Spinal cord (tissue), 10 donors: ENCODE measurements around the gene CEP41. TPM values are rescaled to one million over a fixed set of nuclear protein-coding genes. Genes with fewer than 3 reads are reported as not detected.

Experiments used
- DNase-seq, 6 donors: peaks; one replicate each; pipeline versions ENCODE4 v3.0.0 to v3.0.0-alpha.2; 2013 to 2015; ENCODE audit warnings: low spot score in 6 of 6, low read depth in 4 of 6
- H3K27ac ChIP-seq: one replicate; pipeline ENCODE4 v1.5.1; 2013; ENCODE audit warnings: low read depth, low read length, control low read depth
- H3K27me3 ChIP-seq: one replicate; pipeline ENCODE4 v1.6.1; 2013; ENCODE audit warnings: low read length; ENCODE audit not compliant: control insufficient read depth, insufficient read depth
- H3K36me3 ChIP-seq: one replicate; pipeline ENCODE4 v1.6.1; 2013; ENCODE audit warnings: low read length; ENCODE audit not compliant: control insufficient read depth, insufficient read depth
- H3K4me1 ChIP-seq: one replicate; pipeline ENCODE4 v1.6.1; 2013; ENCODE audit warnings: low read length; ENCODE audit not compliant: control insufficient read depth, insufficient read depth
- H3K4me3 ChIP-seq: one replicate; pipeline ENCODE4 v1.5.1; 2013; ENCODE audit warnings: low read depth, low read length, control low read depth
- H3K9me3 ChIP-seq: one replicate; pipeline ENCODE4 v1.6.1; 2013; ENCODE audit warnings: low read length; ENCODE audit not compliant: control insufficient read depth, insufficient read depth
- WGBS: methylation state at CpG from one replicate; pipeline ENCODE4 v1.1.5; 2013; ENCODE audit warnings: missing lambda C conversion rate; ENCODE audit not compliant: insufficient coverage; 5-methylcytosine and 5-hydroxymethylcytosine counted together
- polyA plus RNA-seq, 2 donors: library from polyadenylated mRNA; unstranded; fragments of 120-200 nt; gene quantifications; one replicate each; pipeline ENCODE4 v1.2.1, GENCODE V29; 2013; ENCODE audit not compliant: insufficient read length in 2 of 2
- total RNA-seq, 2 donors: library from RNA; depleted of rRNA in 1 of 2; stranded (reverse); fragments of 120-200 nt in 1 of 2; fragments of >200 nt in 1 of 2; gene quantifications; one replicate each; pipeline versions ENCODE4 v1.2.3 to v1.2.4, GENCODE V29; 2013 to 2014
- donor health status: healthy.

Gene CEP41
- total and polyA plus RNA-seq, 4 donors: 12.5 to 27.9 (median 19.7) TPM

DNA sequence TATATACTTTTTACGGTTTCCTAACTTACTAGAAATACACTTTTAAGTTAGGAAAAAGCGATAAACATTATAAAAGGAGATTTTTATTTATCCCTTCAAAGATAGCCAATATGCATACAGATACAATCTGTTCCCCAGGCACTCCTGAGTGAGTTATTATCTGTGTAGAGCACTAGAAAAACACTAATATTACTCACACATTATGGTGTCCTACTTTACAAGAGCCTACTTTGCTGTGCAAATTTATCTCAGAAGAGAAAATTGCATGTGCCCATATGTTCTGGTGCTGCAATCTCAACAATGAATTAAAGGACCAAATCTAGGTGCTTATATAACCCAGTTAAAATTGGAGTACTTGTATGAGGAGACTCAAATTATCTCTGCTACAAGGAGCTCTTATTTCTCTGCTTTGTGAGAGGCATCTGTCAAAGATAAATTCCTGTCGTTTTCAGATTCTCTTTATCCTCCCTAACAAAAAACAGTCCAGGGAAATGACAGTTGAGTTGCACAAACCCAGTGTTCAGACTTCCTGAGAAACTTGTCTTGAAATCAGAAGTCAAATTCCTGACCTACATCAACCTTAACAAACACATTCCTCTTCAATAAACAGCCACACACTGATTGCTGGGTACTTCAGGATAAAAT is 31.6 kb downstream of the CEP41 start:
- H3K36me3 ChIP-seq: peaks cover 3% of the 10 kb centered on the region
- no peaks in the 10 kb centered on the region for H3K27me3 ChIP-seq
- no peaks in the 10 kb centered on the region for H3K9me3 ChIP-seq
- H3K4me1 ChIP-seq: no peaks in the 10 kb centered on the region
- DNase-seq: peak in 1 of 6 donors; percentile 32
- no CpG with 5 or more reads among the region's 3 CpGs for WGBS
- H3K27ac ChIP-seq: no peak overlapping the region
- H3K4me3 ChIP-seq: no peak overlapping the region

DNA sequence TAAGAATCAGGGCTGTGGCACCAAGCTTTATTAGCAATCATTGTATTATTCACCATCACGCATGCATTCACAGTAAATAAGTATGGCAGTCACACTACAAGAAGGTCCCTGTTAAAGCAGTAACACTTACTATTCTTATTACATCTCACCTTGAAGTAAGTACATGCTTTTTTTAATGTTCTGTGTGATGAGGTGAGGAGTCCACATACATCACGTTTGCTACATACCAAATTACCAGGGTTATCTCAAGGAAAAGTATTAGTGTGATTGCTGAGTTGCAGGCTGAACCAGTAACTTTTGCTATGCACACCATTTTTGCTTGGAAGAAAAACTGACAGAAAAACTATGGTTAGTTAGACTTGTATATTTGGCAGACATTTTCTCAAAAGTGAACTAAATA is 35.8 kb downstream of the CEP41 start:
- Histone ChIP-seq H3K27ac (no peak overlapping the region), H3K9me3 (no peaks in the 10 kb centered on the region), H3K4me3 (no peak overlapping the region), H3K4me1 (no peaks in the 10 kb centered on the region), H3K27me3 (no peaks in the 10 kb centered on the region), H3K36me3 (peaks cover under 1% of the 10 kb centered on the region)
- 80% methylated on average over 1 of the region's 2 CpGs for WGBS
- no peak for DNase-seq

DNA sequence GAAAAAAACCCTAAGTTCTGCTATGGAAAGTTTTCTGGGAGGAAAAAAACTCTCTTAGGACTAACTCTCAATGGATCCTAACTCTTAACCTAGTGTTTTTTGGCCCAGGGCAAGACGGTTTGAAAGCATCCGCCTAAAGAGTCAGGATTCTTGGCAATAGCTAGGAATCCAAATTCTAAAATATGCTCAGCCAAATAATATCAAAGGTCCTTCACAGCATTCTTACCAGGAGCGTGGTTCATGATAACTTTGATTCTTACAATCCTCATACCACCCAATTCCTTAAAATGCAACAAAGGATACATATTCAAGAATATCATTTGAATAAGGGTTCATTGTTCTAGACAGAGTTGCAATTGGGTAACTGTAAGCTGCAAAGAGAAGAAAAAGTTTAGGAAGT is 39.2 kb downstream of the CEP41 start:
- H3K27ac ChIP-seq: no peak overlapping the region
- DNase-seq: no peak
- H3K9me3 ChIP-seq: no peaks in the 10 kb centered on the region
- H3K4me3 ChIP-seq: no peak overlapping the region
- peaks cover 3% of the 10 kb centered on the region for H3K36me3 ChIP-seq
- 100% methylated on average over 1 of the region's 3 CpGs for WGBS
- H3K4me1 ChIP-seq: peaks cover 6% of the 10 kb centered on the region
- H3K27me3 ChIP-seq: no peaks in the 10 kb centered on the region

DNA sequence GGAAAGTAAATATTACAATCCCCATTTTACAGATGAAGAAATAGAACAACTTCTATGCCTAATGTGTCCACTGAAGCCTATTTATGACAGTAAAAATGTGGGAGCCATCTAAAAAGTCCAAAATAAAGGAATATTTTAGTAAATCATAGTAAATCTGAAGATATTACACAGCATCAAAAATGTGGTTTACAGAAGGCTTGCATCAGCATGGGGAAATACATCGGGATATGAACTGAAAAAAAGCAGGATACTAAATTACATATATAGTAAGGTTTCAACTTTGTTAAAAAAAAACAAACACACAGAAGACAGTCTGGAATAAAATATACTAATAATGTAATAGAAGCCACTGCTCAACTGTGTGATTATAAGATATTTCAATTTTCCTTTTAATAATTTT is 39.7 kb downstream of the CEP41 start:
- Histone ChIP-seq H3K4me1 (peaks cover 8% of the 10 kb centered on the region), H3K36me3 (peaks cover 3% of the 10 kb centered on the region), H3K4me3 (no peak overlapping the region), H3K27me3 (no peaks in the 10 kb centered on the region), H3K27ac (peak overlapping the region; percentile 49), H3K9me3 (no peaks in the 10 kb centered on the region)
- WGBS: no CpG with 5 or more reads among the region's 1 CpG
- DNase-seq: no peak

DNA sequence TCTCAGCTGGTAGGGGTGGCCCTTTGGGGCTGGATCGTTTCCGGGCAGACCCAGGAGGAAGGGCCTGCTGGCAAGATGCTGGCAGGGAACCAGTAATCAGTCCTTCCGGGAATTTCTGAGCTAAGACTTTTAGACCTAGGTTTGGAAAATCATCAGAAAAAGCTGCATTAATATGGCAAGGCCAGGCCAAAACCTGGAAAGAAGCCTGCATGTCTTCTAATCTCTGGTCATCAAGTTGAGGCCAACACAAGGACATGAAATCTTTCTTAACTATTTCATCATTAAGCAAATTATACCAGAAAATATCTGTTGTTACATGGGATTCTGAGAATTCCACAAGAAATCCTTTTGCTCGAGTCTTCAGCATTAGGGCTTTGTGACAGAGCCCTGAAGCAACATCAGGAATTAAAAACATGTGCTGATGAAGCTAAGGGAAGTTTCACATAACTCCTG is 40.7 kb downstream of the CEP41 start:
- Histone ChIP-seq H3K27ac (peak overlapping the region; percentile 49), H3K4me3 (no peak overlapping the region), H3K27me3 (no peaks in the 10 kb centered on the region), H3K9me3 (no peaks in the 10 kb centered on the region), H3K4me1 (peaks cover 10% of the 10 kb centered on the region), H3K36me3 (peaks cover 3% of the 10 kb centered on the region)
- DNase-seq: no peak
- 82% methylated on average over 4 of the region's 4 CpGs for WGBS

DNA sequence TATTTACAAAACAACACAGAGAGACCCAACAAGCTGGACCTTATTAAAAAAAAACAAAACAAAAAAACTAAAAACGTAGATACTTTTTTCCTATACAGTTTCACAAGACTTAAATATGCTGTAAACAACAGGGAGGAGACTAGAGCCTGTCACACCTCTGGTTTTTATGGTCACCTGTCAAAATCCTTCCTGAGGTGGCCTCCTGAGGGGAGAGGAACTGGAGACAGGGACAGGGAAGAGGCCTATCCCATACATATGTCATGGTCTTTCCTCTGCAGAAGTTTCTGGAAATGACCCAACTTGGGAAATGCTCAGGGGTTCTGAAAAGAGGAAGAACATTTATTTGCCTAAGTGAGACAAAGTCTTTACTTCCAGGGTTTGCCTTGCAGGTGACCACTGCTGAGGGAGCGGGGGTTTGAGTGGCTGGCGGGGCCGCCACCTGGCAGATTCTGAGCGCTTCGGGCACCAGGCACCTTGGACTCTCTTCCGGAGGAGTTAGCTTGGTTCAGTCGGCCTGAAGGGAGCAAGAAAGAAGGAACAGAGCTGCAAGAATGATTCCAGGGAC is 42.2 kb downstream of the CEP41 start:
- Histone ChIP-seq H3K4me1 (peaks cover 10% of the 10 kb centered on the region), H3K36me3 (peaks cover 3% of the 10 kb centered on the region), H3K27me3 (no peaks in the 10 kb centered on the region), H3K27ac (peak overlapping the region; percentile 1), H3K4me3 (no peak overlapping the region), H3K9me3 (no peaks in the 10 kb centered on the region)
- DNase-seq: no peak
- 92% methylated on average over 7 of the region's 8 CpGs for WGBS

DNA sequence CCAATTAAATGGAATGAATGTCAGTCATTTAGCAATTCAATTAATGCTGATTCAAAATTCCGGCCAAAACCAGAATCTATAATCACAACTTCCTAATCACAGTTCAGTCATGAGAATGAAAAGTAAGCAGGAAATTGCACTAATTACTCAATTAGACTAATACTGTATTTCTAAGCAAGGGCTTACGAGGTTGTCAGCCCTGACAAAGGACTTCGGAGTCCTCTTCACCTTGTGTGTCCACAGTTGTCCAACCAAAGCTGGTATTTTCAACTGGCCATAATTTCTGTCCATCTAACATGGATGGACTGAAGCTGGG is 43.1 kb downstream of the CEP41 start:
- DNase-seq: no peak
- 100% methylated on average over 1 of the region's 3 CpGs for WGBS

DNA sequence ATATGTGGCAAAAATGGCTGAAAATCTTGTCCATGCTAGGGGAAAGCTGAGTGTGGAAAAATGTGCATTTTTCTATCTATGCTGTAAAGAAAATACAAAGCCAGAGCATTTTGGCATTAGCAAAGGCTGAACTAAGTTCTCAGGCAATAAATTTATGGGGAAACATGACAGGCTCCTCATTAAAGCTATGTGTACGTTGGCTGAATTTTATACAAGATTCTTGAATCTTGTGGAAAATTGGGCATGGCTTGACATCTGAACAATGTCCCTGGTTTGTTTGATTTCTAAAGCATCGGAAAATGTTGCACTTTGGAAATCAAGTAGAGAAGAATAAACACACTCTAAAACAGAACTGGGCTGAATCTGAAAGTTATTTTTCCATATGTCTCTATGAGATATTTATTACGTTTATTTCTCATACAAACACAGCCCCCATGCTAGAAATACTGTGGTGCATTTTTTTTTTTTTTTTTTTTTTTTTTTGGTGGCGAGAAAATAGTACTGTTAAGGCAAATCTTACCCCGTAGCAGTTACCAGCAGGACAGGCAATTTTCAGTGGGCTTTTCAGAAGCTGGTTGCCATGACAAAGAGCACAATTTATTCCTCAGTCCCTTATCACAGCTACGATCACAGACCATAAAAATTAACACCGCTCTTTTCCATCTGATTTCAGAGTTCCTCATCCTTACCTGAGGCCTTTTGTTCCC is 43.6 kb downstream of the CEP41 start:
- no peak overlapping the region for H3K4me3 ChIP-seq
- 35% methylated on average over 4 of the region's 7 CpGs for WGBS
- peak overlapping the region; percentile 79 for H3K27ac ChIP-seq
- peak in 2 of 6 donors; percentile 55 to 78 for DNase-seq
- peaks cover 10% of the 10 kb centered on the region for H3K4me1 ChIP-seq
- no peaks in the 10 kb centered on the region for H3K9me3 ChIP-seq
- no peaks in the 10 kb centered on the region for H3K27me3 ChIP-seq
- H3K36me3 ChIP-seq: peaks cover 3% of the 10 kb centered on the region

More for the DNA sequence above, 43.1 kb downstream of the CEP41 start:
- no peak overlapping the region for H3K4me3 ChIP-seq
- no peaks in the 10 kb centered on the region for H3K27me3 ChIP-seq
- H3K4me1 ChIP-seq: peaks cover 10% of the 10 kb centered on the region
- H3K27ac ChIP-seq: peak overlapping the region; percentile 79
- no peaks in the 10 kb centered on the region for H3K9me3 ChIP-seq
- H3K36me3 ChIP-seq: peaks cover 3% of the 10 kb centered on the region

DNA sequence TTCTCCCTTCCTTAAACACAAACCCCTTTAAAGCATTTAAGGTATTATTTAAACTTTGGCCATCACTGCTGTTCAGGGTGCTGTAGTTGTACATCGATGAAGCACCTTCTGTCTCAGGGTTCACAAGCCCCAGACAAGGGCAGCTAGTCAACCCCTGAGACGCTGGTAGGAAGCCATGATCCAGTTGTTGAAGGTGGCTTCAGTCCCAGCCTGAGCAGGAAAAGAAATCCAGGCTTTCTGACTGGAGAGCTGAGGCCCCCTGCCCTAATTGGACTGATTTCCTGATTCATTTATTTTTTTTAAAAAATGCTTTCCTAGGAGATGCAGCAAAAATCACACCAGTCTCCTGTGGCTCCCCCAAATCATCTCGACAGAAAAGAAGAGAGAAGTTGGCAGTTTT is 44.7 kb downstream of the CEP41 start:
- Histone ChIP-seq H3K27me3 (no peaks in the 10 kb centered on the region), H3K9me3 (no peaks in the 10 kb centered on the region), H3K27ac (peak overlapping the region; percentile 79), H3K4me3 (no peak overlapping the region), H3K4me1 (peaks cover 10% of the 10 kb centered on the region), H3K36me3 (peaks cover 3% of the 10 kb centered on the region)
- 29% methylated on average over 2 of the region's 3 CpGs for WGBS
- DNase-seq: peak in 2 of 6 donors; percentile 40 to 76

DNA sequence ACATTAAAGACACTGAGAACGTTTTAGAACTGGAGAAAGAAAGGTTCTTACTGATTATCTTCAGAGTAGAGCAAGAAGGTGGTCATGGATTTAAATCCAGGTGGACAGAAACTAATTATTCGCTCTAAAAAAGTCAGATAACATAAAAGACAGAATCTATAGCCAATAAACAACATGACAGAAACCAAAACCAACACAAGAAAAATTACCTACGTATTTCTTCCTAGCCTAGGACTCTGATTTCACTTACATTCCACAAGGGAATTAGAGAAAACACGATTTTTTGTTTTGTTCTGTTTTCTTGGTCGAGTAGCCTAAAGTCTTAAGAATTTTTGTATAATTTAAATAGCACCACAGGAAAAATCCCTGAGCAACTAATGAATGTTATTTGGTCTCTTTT is 45.4 kb downstream of the CEP41 start:
- DNase-seq: no peak
- peaks cover 3% of the 10 kb centered on the region for H3K36me3 ChIP-seq
- WGBS: no CpG with 5 or more reads among the region's 5 CpGs
- H3K4me1 ChIP-seq: peaks cover 10% of the 10 kb centered on the region
- H3K27me3 ChIP-seq: no peaks in the 10 kb centered on the region
- no peaks in the 10 kb centered on the region for H3K9me3 ChIP-seq
- H3K4me3 ChIP-seq: no peak overlapping the region
- H3K27ac ChIP-seq: peak overlapping the region; percentile 30
